IPS DF 6.9 (cell line): Measurements from ENCODE around the gene SCNN1G.

Experiments used
- DNase-seq: peaks from one replicate; pipeline ENCODE4 v3.0.0-alpha.2; 2013; ENCODE audit warnings: low read depth, low spot score
- H3K27ac ChIP-seq: one replicate; pipeline ENCODE4 v1.5.1; 2013; ENCODE audit warnings: low read length, control low read depth
- H3K27me3 ChIP-seq: 2 replicates; pipeline ENCODE4 v1.6.1; 2013; ENCODE audit warnings: mild to moderate bottlenecking, low read length; ENCODE audit not compliant: control insufficient read depth, insufficient read depth
- H3K36me3 ChIP-seq: 2 replicates; pipeline ENCODE4 v1.6.1; 2013; ENCODE audit warnings: low read length; ENCODE audit not compliant: control insufficient read depth, insufficient read depth
- H3K4me1 ChIP-seq: 2 replicates; pipeline ENCODE4 v1.6.1; 2013; ENCODE audit warnings: low read length; ENCODE audit not compliant: control insufficient read depth, insufficient read depth
- H3K4me3 ChIP-seq: 2 replicates; pipeline ENCODE4 v1.5.1; 2013; ENCODE audit warnings: mild to moderate bottlenecking, low read length
- H3K9me3 ChIP-seq: 2 replicates; pipeline ENCODE4 v1.6.1; 2013; ENCODE audit warnings: low read length, inconsistent platforms; ENCODE audit not compliant: control insufficient read depth, insufficient read depth
- WGBS: extraction: QIAGEN DNeasy Blood & Tissue Kit; methylation state at CpG from one replicate; pipeline ENCODE4 v1.1.7; 2013; ENCODE audit warnings: mixed read lengths, missing lambda C conversion rate; ENCODE audit not compliant: insufficient read length, insufficient coverage; 5-methylcytosine and 5-hydroxymethylcytosine counted together

The SCNN1G gene

GRCh38 chr16:23175651-23176050 is 6.9 kb upstream of the SCNN1G start:
- H3K4me3 ChIP-seq, result no peak overlapping the region
- H3K9me3 ChIP-seq, result no peaks in the 10 kb centered on the region
- no peak overlapping the region for H3K27ac ChIP-seq
- H3K36me3 ChIP-seq, result no peaks in the 10 kb centered on the region
- H3K4me1 ChIP-seq, result peaks cover 2% of the 10 kb centered on the region; the same call in 1 of the 2 replicates
- no peaks in the 10 kb centered on the region for H3K27me3 ChIP-seq
- no peak for DNase-seq

- 0 out of 2 replicates have a peak, but pooled peaks cover 2% of the 10 kb centered on the region for H3K4me1 ChIP-seq
- no peak for DNase-seq
- no peak overlapping the region for H3K27ac ChIP-seq
- no peaks in the 10 kb centered on the region for H3K36me3 ChIP-seq
- no peak overlapping the region for H3K4me3 ChIP-seq
- no peaks in the 10 kb centered on the region for H3K9me3 ChIP-seq
- no CpG with 5 or more reads among the region's 4 CpGs for WGBS
- peaks cover 13% of the 10 kb centered on the region; the same call in 1 of the 2 replicates for H3K27me3 ChIP-seq
Observed at GRCh38 chr16:23181506-23181905, 1.0 kb upstream of the SCNN1G start.

- DNase-seq, result peak; percentile 72
- peaks cover 13% of the 10 kb centered on the region; the same call in 1 of the 2 replicates for H3K27me3 ChIP-seq
- no peak overlapping the region for H3K27ac ChIP-seq
- H3K9me3 ChIP-seq, result no peaks in the 10 kb centered on the region
- 0 out of 2 replicates have a peak, but pooled peaks cover 2% of the 10 kb centered on the region for H3K4me1 ChIP-seq
- peak overlapping the region; percentile 59; the same call in 1 of the 2 replicates for H3K4me3 ChIP-seq
- no CpG with 5 or more reads among the region's 33 CpGs for WGBS
- H3K36me3 ChIP-seq, result no peaks in the 10 kb centered on the region
Observed at GRCh38 chr16:23182206-23182678, 303 bp upstream of the SCNN1G start.

GRCh38 chr16:23183543-23183862 is 958 bp downstream of the SCNN1G start:
- H3K27ac ChIP-seq, result no peak overlapping the region
- H3K4me1 ChIP-seq, result 0 out of 2 replicates have a peak, but pooled peaks cover 2% of the 10 kb centered on the region
- peak overlapping the region; percentile 59; the same call in 1 of the 2 replicates for H3K4me3 ChIP-seq
- no peaks in the 10 kb centered on the region for H3K9me3 ChIP-seq
- H3K27me3 ChIP-seq, result peaks cover 13% of the 10 kb centered on the region; the same call in 1 of the 2 replicates
- H3K36me3 ChIP-seq, result no peaks in the 10 kb centered on the region
- DNase-seq, result no peak
- no CpG with 5 or more reads among the region's 4 CpGs for WGBS

GRCh38 chr16:23185656-23186055 is 3.1 kb downstream of the SCNN1G start:
- no peak for DNase-seq
- WGBS, result no CpG with 5 or more reads among the region's 11 CpGs

GRCh38 chr16:23186171-23186570 is 3.6 kb downstream of the SCNN1G start:
- no CpG with 5 or more reads among the region's 24 CpGs for WGBS
- no peak overlapping the region for H3K4me3 ChIP-seq
- peaks cover 13% of the 10 kb centered on the region; the same call in 1 of the 2 replicates for H3K27me3 ChIP-seq
- H3K4me1 ChIP-seq, result 0 out of 2 replicates have a peak, but pooled peaks cover 2% of the 10 kb centered on the region
- H3K36me3 ChIP-seq, result no peaks in the 10 kb centered on the region
- H3K27ac ChIP-seq, result no peak overlapping the region
- no peak for DNase-seq
- H3K9me3 ChIP-seq, result no peaks in the 10 kb centered on the region

More at GRCh38 chr16:23185656-23186055, 3.1 kb downstream of the SCNN1G start:
- Histone ChIP-seq H3K4me1 (0 out of 2 replicates have a peak, but pooled peaks cover 2% of the 10 kb centered on the region), H3K4me3 (no peak overlapping the region), H3K27ac (no peak overlapping the region), H3K9me3 (no peaks in the 10 kb centered on the region), H3K27me3 (peaks cover 13% of the 10 kb centered on the region; the same call in 1 of the 2 replicates), H3K36me3 (no peaks in the 10 kb centered on the region)

GRCh38 chr16:23187341-23187740 is 4.8 kb downstream of the SCNN1G start:
- 0 out of 2 replicates have a peak, but pooled peaks cover 2% of the 10 kb centered on the region for H3K4me1 ChIP-seq
- no peak overlapping the region for H3K4me3 ChIP-seq
- no peaks in the 10 kb centered on the region for H3K9me3 ChIP-seq
- no peak for DNase-seq
- no CpG with 5 or more reads among the region's 3 CpGs for WGBS
- H3K36me3 ChIP-seq, result no peaks in the 10 kb centered on the region
- peaks cover 13% of the 10 kb centered on the region; the same call in 1 of the 2 replicates for H3K27me3 ChIP-seq
- H3K27ac ChIP-seq, result no peak overlapping the region

- Histone ChIP-seq H3K36me3 (no peaks in the 10 kb centered on the region), H3K27me3 (peaks cover 2% of the 10 kb centered on the region; the same call in 1 of the 2 replicates), H3K4me3 (no peak overlapping the region), H3K27ac (no peak overlapping the region), H3K4me1 (0 out of 2 replicates have a peak, but pooled peaks cover 2% of the 10 kb centered on the region), H3K9me3 (no peaks in the 10 kb centered on the region)
- no CpG with 5 or more reads among the region's 2 CpGs for WGBS
- no peak for DNase-seq
Observed at GRCh38 chr16:23188911-23189310, 6.4 kb downstream of the SCNN1G start.

- WGBS, result no CpG with 5 or more reads among the region's 9 CpGs
- peaks cover 6% of the 10 kb centered on the region; the same call in 1 of the 2 replicates for H3K4me1 ChIP-seq
- H3K27me3 ChIP-seq, result no peaks in the 10 kb centered on the region
- no peak overlapping the region for H3K27ac ChIP-seq
- H3K9me3 ChIP-seq, result no peaks in the 10 kb centered on the region
- no peaks in the 10 kb centered on the region for H3K36me3 ChIP-seq
- no peak overlapping the region for H3K4me3 ChIP-seq
- DNase-seq, result no peak
Observed at GRCh38 chr16:23194497-23195221, 12.1 kb downstream of the SCNN1G start.

- WGBS, result no CpG with 5 or more reads among the region's 3 CpGs
- DNase-seq, result no peak
- no peaks in the 10 kb centered on the region for H3K27me3 ChIP-seq
- H3K36me3 ChIP-seq, result no peaks in the 10 kb centered on the region
- no peaks in the 10 kb centered on the region for H3K9me3 ChIP-seq
- no peak overlapping the region for H3K4me3 ChIP-seq
- no peak overlapping the region for H3K27ac ChIP-seq
- H3K4me1 ChIP-seq, result peaks cover 6% of the 10 kb centered on the region; the same call in 1 of the 2 replicates
Observed at GRCh38 chr16:23195366-23195978, 12.9 kb downstream of the SCNN1G start.
